ENCODE results near the gene PTPN3.

Gene PTPN3

GRCh38 chr9:109491590-109491989, 6.5 kb downstream of the PTPN3 start:
- Mint-ChIP-seq H3K27me3 (peaks cover 61% of the 10 kb centered on the region), H3K27ac (no peak overlapping the region), H3K4me1 (no peaks in the 10 kb centered on the region), H3K9me3 (no peaks in the 10 kb centered on the region), H3K4me3 (no peak overlapping the region)
- DNase-seq = no peak
- ATAC-seq = no peak

GRCh38 chr9:109488791-109489492, 9.2 kb downstream of the PTPN3 start:
- H3K27ac Mint-ChIP-seq = no peak overlapping the region
- no peak for DNase-seq
- ATAC-seq = no peak
- H3K4me3 Mint-ChIP-seq = no peak overlapping the region
- H3K9me3 Mint-ChIP-seq = no peaks in the 10 kb centered on the region
- H3K4me1 Mint-ChIP-seq = no peaks in the 10 kb centered on the region
- H3K27me3 Mint-ChIP-seq = peaks cover 60% of the 10 kb centered on the region

GRCh38 chr9:109488351-109488750, 9.8 kb downstream of the PTPN3 start:
- H3K27ac Mint-ChIP-seq = no peak overlapping the region
- H3K27me3 Mint-ChIP-seq = peaks cover 60% of the 10 kb centered on the region
- ATAC-seq = no peak
- H3K9me3 Mint-ChIP-seq = no peaks in the 10 kb centered on the region
- no peaks in the 10 kb centered on the region for H3K4me1 Mint-ChIP-seq
- no peak for DNase-seq
- no peak overlapping the region for H3K4me3 Mint-ChIP-seq

- no peak for ATAC-seq
- no peaks in the 10 kb centered on the region for H3K9me3 Mint-ChIP-seq
- peaks cover 67% of the 10 kb centered on the region for H3K27me3 Mint-ChIP-seq
- no peak overlapping the region for H3K4me3 Mint-ChIP-seq
- H3K4me1 Mint-ChIP-seq = peaks cover 7% of the 10 kb centered on the region
- no peak for DNase-seq
- H3K27ac Mint-ChIP-seq = no peak overlapping the region
These were observed 10.9 kb downstream of the PTPN3 start for GRCh38 chr9:109487247-109487646.

GRCh38 chr9:109483744-109484429, 14.2 kb downstream of the PTPN3 start:
- no peak overlapping the region for H3K4me3 Mint-ChIP-seq
- H3K27me3 Mint-ChIP-seq = peaks cover 72% of the 10 kb centered on the region
- H3K9me3 Mint-ChIP-seq = no peaks in the 10 kb centered on the region
- H3K27ac Mint-ChIP-seq = no peak overlapping the region
- ATAC-seq (peak; percentile 27), DNase-seq (no peak)
- H3K4me1 Mint-ChIP-seq = peaks cover 7% of the 10 kb centered on the region

GRCh38 chr9:109482391-109482916, 15.7 kb downstream of the PTPN3 start:
- H3K9me3 Mint-ChIP-seq = no peaks in the 10 kb centered on the region
- peaks cover 75% of the 10 kb centered on the region for H3K27me3 Mint-ChIP-seq
- H3K4me1 Mint-ChIP-seq = peaks cover 7% of the 10 kb centered on the region
- H3K27ac Mint-ChIP-seq = no peak overlapping the region
- no peak overlapping the region for H3K4me3 Mint-ChIP-seq
- DNase-seq = no peak
- ATAC-seq = no peak

- Mint-ChIP-seq H3K4me1 (peaks cover 7% of the 10 kb centered on the region), H3K27ac (no peak overlapping the region), H3K27me3 (peaks cover 77% of the 10 kb centered on the region), H3K9me3 (no peaks in the 10 kb centered on the region), H3K4me3 (no peak overlapping the region)
- no peak for ATAC-seq
- DNase-seq = no peak
These were observed 16.3 kb downstream of the PTPN3 start for GRCh38 chr9:109481856-109482255.

- ATAC-seq (no peak), DNase-seq (no peak)
- no peak overlapping the region for H3K4me3 Mint-ChIP-seq
- no peaks in the 10 kb centered on the region for H3K9me3 Mint-ChIP-seq
- peaks cover 62% of the 10 kb centered on the region for H3K27me3 Mint-ChIP-seq
- H3K4me1 Mint-ChIP-seq = peaks cover 7% of the 10 kb centered on the region
- no peak overlapping the region for H3K27ac Mint-ChIP-seq
These were observed 18.3 kb downstream of the PTPN3 start for GRCh38 chr9:109479822-109480221.

GRCh38 chr9:109478665-109479380, 19.3 kb downstream of the PTPN3 start:
- no peak for DNase-seq
- H3K4me3 Mint-ChIP-seq = no peak overlapping the region
- H3K9me3 Mint-ChIP-seq = no peaks in the 10 kb centered on the region
- H3K27me3 Mint-ChIP-seq = peaks cover 62% of the 10 kb centered on the region
- no peak overlapping the region for H3K27ac Mint-ChIP-seq
- ATAC-seq = no peak
- H3K4me1 Mint-ChIP-seq = peaks cover 7% of the 10 kb centered on the region

- Mint-ChIP-seq H3K4me1 (peaks cover 7% of the 10 kb centered on the region), H3K27me3 (peaks cover 61% of the 10 kb centered on the region), H3K9me3 (no peaks in the 10 kb centered on the region), H3K4me3 (no peak overlapping the region), H3K27ac (no peak overlapping the region)
- ATAC-seq = no peak
- DNase-seq = no peak
These were observed 20.0 kb downstream of the PTPN3 start for GRCh38 chr9:109478051-109478563.

- Mint-ChIP-seq H3K4me3 (no peak overlapping the region), H3K27ac (peak overlapping the region in 1 of 2 donors; percentile 55), H3K4me1 (peaks cover 2% of the 10 kb centered on the region), H3K27me3 (peaks cover 59% of the 10 kb centered on the region), H3K9me3 (no peaks in the 10 kb centered on the region)
- DNase-seq = no peak
- ATAC-seq = no peak
These were observed 20.7 kb downstream of the PTPN3 start for GRCh38 chr9:109477258-109478050.

- Mint-ChIP-seq H3K4me3 (no peak overlapping the region), H3K4me1 (no peaks in the 10 kb centered on the region), H3K9me3 (no peaks in the 10 kb centered on the region), H3K27me3 (peaks cover 58% of the 10 kb centered on the region), H3K27ac (peak overlapping the region in 1 of 2 donors; percentile 27)
- ATAC-seq = peak; percentile 23
- DNase-seq = no peak
These were observed 21.4 kb downstream of the PTPN3 start for GRCh38 chr9:109476642-109477257.

GRCh38 chr9:109475526-109475925, 22.6 kb downstream of the PTPN3 start:
- DNase-seq = no peak
- H3K9me3 Mint-ChIP-seq = no peaks in the 10 kb centered on the region
- no peak overlapping the region for H3K4me3 Mint-ChIP-seq
- no peak overlapping the region for H3K27ac Mint-ChIP-seq
- no peak for ATAC-seq
- H3K27me3 Mint-ChIP-seq = peaks cover 59% of the 10 kb centered on the region
- H3K4me1 Mint-ChIP-seq = no peaks in the 10 kb centered on the region

- Mint-ChIP-seq H3K27me3 (peaks cover 59% of the 10 kb centered on the region), H3K9me3 (no peaks in the 10 kb centered on the region), H3K4me1 (no peaks in the 10 kb centered on the region), H3K27ac (no peak overlapping the region), H3K4me3 (no peak overlapping the region)
- DNase-seq (no peak), ATAC-seq (no peak)
These were observed 23.2 kb downstream of the PTPN3 start for GRCh38 chr9:109474944-109475343.

GRCh38 chr9:109474170-109474569, 23.9 kb downstream of the PTPN3 start:
- Mint-ChIP-seq H3K27ac (no peak overlapping the region), H3K27me3 (peaks cover 55% of the 10 kb centered on the region), H3K4me1 (no peaks in the 10 kb centered on the region), H3K9me3 (no peaks in the 10 kb centered on the region), H3K4me3 (no peak overlapping the region)
- ATAC-seq (no peak), DNase-seq (no peak)

Measured in stimulated activated naive CD8-positive, alpha-beta T cell treated with anti-CD3 and anti-CD28 coated beads, Interleukin-15, amount 100 ng/mL, for 72 hours (primary cell).